Gastrocnemius medialis (tissue), 4 donors: ENCODE results near the gene GPNMB.

Experiments used
- CTCF ChIP-seq, 5 experiments: fragments of 450-650 bp in 3 of 5; fragments of 200-600 bp in 2 of 5; sonication (generic) in 2 of 5; IDR thresholded peaks in 4 of 5; conservative IDR thresholded peaks in 1 of 5; 1 replicate in 4 of 5; 2 replicates in 1 of 5; pipeline ENCODE4 v1.5.1; 2016 to 2019; ENCODE audit warnings: antibody characterized with exemption in 5 of 5, mild to moderate bottlenecking in 3 of 5, moderate library complexity in 3 of 5
- POLR2A ChIP-seq, 2 donors: fragments of 450-650 bp; IDR thresholded peaks; one replicate each; pipeline ENCODE4 v1.6.1; 2017; ENCODE audit warnings: antibody characterized with exemption in 2 of 2, mild to moderate bottlenecking in 2 of 2, moderate library complexity in 2 of 2

GRCh38 chr7:23275912-23276311 lies 29.3 kb downstream of the GPNMB start:
- TF ChIP-seq CTCF (IDR thresholded peaks at IDR 0.05 in 4 of 5, conservative IDR thresholded peaks at IDR 0.05 in 1 of 5) = no peak
- TF ChIP-seq POLR2A (IDR thresholded peaks at IDR 0.05) = no peak
